Eye (tissue), 1 donor: ENCODE measurements around the gene CMTM2.
"Not testable (repeated sequence)": the region's sequence is repeated elsewhere in the genome, so short reads cannot be mapped to it uniquely, and the experiment has no call there.

ENCODE experiments used
- DNase-seq: peaks from one replicate; pipeline ENCODE4 v3.0.0-alpha.2; 2015

Gene CMTM2

DNA sequence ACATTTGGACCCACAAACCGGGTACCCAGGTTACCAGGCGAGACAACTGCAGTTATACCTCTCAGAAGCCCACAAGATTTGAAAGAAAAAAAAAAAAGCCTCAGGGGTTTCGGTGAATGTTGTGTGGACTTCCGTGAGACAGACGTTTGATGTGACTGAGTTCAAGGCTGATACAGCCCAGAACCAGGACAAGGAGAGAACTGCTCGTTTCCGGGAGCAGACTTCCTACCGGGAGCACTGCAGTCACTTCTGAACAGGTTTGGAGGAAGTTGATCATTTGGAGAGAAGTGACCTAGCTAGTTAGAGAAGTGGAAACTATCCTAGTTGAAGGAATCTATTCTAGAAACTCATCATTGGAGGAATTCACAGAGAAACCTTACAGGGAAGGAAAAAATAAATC lies 26.0 kb upstream of the CMTM2 start:
- DNase-seq: peak; percentile 9

- no peak for DNase-seq
Observed at GRCh38 chr16:66554021-66554420, 25.2 kb upstream of the CMTM2 start.

- no peak for DNase-seq
Observed at GRCh38 chr16:66554495-66554894, 24.8 kb upstream of the CMTM2 start.

- no peak for DNase-seq
Observed at GRCh38 chr16:66560107-66560506, 19.2 kb upstream of the CMTM2 start.

DNA sequence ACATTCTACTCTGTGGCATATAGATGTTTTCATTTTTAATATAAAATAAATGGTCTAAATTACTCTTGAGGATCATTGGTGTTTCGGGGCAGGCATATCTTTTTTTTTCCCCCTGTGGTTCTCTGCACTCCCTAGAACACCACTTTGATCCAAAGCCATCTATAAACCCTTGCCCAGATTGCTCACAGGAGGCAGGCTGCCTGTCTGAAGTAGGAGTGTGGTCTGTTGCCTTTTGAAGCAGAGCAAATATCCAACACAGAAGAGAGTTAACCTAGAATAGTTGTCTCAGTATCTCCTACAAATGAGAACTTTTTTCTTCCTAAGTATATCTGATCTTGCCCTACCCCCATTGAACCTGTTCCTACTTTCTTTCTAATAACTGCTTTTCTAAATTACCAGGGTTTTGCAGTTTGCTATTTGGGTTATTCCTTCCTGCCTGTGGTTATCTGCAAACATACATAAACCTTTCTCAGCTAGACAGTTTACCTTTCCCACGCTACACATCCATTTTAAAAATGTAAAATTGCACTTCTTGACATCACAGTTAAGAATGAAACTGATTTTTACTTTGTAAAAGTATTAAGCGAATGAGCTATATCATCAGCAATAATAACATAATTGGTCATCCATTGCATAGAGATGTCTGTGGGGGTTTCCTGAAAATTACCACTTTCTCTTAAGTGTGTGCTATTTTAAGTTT lies 17.7 kb upstream of the CMTM2 start:
- no peak for DNase-seq

DNA sequence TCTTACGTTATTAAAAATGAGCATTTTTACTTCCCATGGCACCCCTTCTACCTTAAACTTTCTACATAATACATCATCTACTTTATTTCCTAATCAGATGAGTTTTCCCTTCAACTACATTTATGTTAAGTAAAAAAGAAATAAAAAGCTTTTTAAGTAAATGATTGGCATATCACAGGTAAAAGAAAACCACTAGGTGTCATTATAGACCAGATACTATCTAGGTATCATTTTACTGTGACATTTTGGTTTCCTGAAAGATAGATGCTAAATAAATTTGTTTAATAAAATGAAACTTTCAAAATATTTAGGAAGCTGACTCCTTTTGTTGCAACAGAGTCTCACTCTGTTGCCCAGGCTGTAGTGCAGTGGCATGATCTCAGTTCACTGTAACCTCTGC lies 16.9 kb upstream of the CMTM2 start:
- no peak for DNase-seq

- no peak for DNase-seq
Observed at GRCh38 chr16:66562986-66563385, 16.3 kb upstream of the CMTM2 start.

DNA sequence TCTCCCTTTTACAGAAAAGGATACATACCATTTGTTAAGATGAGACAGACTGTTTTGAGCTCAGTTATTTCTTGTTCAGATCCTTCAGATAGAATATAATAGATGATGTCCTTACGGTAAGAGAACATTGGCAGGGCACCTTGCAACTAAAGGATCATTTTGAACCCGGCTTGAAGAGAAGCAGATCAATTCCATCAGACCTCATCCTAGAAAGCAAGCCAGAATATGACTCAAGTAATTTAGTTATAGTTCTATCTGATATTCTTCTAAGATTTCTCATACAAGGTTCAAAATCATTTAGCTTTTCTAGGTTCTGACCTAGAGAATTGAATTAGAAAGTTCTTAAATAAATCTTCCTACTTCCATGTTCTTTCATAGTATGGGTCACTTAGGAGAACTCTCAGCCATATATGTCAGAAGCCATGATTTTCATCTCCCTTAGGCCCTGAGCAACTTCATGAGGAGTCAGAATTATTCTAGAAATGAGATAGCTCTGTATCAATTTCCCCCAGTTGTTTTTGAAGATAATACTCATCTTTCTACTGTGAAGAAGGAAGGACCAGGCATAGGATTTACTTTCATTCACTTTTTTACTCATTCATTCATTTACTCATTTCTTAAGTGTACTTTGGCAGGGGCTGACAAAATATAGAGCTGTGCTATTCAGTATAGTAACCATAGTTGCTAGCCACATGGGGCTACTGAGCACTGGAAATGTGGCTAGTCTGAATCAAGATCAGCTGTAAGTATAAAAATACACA lies 15.5 kb upstream of the CMTM2 start:
- no peak for DNase-seq

- no peak for DNase-seq
Observed at GRCh38 chr16:66566051-66566901, 13.0 kb upstream of the CMTM2 start, which contains the start of gene CMTM1. Gene CMTM1 (plus strand): TSS chr16:66566439. CDS start chr16:66566514, 75 bp downstream.

GRCh38 chr16:66567270-66567669 lies 12.0 kb upstream of the CMTM2 start:
- DNase-seq: not testable (repeated sequence)

DNA sequence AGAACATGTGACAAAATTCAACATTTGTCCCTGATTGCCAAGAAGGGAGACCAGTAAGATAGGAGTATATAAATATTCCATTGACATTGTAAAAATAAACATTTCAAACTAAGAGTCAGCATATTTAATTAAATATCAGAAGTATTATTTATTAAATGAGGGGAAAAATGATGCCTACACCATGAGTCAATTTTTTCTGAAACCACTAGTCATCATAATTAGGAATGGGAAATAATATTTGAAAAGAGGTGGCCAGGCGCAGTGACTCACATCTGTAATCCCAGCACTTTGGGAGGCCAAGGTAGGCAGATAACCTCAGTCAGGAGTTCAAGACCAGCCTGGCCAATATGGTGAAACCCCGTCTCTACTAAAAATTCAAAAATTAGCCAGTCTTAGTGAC lies 10.9 kb upstream of the CMTM2 start:
- no peak for DNase-seq

DNA sequence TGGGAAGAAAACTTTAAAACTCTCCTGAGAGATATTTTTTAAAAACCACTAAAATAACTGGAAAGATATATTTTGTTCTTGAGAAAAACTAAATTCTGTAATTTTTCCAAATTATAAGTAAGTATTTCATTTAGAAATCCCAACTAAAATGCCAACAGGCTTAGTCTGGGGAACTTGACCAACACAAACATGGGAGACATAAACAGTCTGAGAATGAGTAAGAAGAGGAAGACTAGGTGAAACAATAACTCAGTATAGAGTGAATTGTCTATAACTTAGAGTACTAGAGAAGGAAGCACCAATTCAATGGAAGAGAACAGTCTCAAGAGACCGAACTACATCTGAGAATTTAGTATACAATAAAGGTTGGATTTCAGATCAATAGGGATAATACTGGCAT lies 10.1 kb upstream of the CMTM2 start:
- no peak for DNase-seq

DNA sequence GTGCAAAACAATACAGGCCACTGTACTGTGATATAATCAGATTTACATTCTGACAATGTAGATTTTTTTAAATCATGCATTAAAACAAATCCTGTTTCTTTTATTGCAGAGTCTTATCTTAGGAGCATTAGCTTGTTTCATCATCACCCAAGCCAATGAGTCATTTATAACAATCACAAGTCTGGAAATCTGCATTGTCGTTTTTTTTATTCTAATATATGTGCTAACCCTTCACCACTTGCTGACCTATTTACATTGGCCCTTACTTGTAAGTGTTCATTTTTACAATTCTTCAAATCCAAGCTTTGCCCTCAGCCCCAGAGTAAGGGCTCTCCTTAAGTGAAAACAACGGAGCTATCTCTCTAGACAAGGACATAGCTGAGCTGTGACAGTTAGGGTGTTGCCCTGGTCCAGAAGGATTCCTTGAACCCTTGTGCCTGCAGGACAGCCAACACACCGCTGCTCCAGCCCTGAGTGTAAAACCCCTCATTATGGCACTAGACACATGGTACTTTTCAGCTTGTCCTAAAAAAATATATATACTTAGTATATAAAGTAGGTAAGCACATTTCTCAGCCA lies 9.3 kb upstream of the CMTM2 start:
- no peak for DNase-seq

DNA sequence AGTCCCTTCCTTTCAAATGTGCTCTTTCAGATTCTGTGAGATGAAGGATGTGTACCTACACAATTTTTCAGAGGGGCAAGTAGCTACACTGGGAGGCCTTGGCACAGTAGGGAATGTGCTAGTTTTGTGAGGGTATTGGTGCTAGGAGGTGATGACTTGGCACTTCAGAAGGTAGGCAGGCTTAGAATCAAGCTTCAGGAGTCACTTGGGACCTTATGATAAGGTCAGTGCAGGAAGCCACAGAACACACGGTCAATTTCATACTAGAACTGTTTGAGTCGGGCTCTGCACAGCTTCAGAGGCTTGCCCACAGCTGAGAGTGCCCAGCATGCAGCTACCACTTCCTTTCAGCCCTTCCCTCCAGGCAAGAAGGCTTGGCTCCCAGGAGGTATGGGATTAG lies 6.9 kb upstream of the CMTM2 start:
- no peak for DNase-seq

- DNase-seq: no peak
Observed at GRCh38 chr16:66574081-66574480, 5.2 kb upstream of the CMTM2 start.

DNA sequence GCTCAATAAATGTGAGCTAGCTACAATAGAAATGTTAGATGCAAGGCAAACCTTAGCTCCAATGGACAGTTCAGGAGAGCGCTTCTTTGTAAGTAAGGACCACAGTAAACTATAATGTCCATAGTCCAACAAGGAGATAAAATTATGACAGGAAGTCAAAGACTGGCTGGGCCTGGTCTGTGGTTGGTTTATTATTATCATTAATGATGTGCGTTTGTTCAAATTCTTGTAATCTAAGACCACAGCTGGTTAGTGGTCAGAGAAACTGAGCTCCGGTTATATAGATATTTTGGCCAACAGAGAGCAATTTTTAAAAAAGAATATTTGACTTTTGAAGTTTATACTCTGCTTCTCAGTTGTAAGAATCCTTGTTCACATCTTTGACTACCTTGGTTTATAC lies 4.7 kb upstream of the CMTM2 start:
- DNase-seq: no peak

DNA sequence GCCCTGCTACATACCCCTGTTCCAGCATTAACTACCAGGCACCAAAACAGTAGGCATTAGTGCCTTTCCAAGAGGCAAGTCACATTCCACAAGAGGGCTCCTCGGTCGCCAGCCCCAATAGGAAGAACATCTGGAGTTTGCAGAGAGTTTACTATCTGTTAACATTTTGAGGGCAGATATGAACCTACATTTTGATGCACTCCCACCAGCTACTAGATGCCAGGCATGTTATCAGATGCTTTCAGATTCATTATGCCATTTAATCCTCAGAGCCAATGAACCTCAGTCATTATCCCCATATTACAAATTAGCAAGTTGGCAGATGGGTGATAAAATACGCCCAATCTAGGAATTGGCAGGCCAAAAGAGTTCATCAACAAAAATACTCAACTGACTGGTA lies 4.2 kb upstream of the CMTM2 start:
- DNase-seq: no peak

DNA sequence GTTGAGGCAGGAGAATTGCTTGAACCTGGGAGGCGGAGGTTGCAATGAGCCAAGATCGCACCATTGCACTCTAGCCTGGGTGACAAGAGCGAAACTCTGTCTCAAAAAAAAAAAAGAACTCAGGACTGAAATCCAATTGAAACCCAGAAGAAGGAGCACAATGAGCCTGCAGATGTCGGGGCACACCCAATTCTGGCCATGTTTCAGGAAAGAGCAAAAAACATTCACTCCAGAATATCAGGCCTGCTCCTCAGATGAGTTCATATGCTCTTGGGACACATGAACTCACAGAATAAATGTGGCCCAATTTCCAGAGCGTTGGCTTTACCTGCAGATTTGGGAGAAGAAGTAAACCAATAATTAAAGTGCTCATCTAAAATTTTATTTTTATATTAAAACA lies 3.0 kb upstream of the CMTM2 start:
- no peak for DNase-seq

DNA sequence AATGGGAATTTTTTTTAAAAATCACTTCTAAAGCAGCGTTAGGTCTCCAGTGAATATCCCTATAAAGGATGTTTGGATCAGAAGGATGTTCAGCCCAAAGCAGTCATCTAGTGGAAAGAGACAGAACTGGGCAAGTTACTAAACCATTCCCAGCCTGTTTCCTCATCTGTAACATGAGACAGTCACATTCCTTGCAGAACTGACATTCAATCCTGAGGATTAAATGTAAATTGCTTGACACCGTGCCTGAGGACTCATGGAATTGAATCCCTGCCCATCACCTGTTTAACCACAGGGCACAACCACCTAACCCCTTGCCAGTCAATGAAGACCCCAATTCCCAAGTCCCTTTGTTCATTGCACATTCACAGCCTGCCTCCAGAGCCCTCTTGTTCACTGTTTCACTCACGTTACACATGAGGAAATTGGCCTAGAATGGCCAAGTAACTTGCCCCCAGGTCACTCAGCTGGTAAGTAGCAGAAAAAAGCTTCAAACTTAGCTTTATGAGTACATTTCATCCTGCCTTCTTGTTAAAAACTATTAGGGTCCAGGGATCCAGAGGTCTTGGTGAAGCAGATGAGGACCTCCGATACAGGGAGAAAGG lies 1.4 kb downstream of the CMTM2 start:
- DNase-seq: peak; percentile 41

DNA sequence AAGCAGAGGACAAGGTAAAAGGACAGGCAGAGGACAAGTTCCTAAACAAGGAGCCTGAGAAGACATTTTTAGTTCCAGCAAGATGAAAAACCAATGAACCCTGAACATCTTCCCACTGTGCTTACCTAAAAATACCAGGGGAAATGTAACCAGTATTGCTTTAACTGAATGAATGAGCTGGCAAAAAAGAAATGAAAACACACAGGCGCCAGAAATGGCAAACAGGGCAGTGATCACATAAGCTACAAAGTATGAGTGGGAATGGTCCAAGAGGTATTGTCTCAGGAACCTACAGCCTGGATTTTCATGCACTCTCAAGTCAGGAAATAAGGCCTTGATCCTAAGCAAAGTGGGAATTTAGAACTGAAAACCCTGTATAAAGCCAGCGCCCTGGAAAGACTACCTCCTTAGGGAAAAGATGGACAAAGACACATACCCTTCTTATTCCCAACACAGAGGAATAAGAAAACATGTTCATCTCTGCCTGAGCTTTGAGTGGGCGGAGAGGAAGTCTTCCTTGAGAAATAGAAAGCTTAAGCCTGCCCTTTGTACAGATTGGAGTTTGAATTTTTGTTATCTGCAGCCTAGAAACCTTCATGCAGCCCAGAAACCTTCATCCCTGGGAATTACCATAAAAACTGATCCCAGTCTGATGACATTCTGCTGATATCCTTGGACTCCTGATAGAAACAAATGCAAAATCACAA lies 2.1 kb downstream of the CMTM2 start:
- DNase-seq: no peak

DNA sequence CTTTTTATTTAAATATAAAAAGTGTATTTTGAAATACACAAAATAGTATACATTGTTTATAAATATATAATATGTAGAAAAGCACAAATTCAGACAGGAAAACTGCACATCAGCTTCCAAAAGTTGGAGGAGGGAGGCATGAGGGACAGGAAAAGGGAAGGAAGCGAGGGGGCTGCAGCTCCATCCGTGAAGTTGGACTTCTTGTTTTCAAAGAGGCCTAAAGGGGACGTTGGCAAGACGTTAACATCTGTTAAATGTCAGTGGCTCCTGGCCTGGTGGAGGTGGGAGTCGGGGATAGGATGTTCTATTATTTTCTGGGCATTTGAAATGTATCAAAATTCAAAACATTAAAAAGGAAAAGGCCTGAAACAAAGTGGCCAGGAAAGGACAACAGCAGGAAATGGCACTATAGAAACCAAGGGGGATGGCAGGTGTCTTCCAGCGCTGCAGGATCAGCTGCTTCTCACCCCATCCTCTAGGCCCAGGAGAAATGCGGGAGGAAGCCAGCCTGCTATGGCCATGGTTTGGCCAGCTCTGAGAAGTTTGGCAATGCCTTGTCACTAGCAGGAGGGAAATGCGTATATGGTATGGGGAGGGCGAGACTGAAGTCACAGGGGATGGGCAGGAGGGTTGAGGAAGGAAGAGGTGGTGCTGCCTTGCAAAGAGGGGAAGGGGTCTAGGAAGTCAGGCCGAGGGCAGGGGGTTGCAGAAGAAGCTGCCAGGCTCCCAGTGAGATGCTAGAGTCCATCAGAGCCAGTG lies 6.4 kb downstream of the CMTM2 start:
- no peak for DNase-seq
